ENCODE results near the gene HTR2B. TPM values are rescaled to one million over a fixed set of nuclear protein-coding genes. Genes with fewer than 3 reads are reported as not detected.

Gene HTR2B
- total and polyA plus RNA-seq, 2 of the 13 experiments (the other 11 are each of a cell fraction or from before 2014, with no cell fraction given): 0.08 TPM; not detected in 1

DNA sequence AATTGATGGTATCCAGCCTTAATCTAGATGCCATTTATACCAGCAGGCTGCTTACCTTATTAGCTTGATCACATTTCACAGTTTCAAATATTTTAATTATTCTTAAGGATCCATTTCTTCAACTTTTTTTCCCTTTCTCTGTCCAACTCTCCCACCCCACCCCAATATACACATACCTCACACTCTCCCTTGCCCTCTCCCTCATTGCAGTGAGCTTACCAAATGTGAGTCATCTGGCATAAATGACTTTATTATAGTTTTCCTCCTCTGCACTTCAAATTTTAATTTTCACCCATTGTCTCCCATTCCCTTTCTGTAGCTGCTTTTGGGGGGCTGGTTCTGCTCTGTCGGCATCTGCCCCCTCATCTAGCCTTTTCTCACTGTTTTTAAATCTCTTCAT is 12.9 kb downstream of the HTR2B start:
- ATAC-seq (no peak), DNase-seq (ENCODE audit: low spot score) (no peak), FAIRE-seq (no peak)
- 100% methylated on average over 1 of the region's 1 CpG for WGBS (ENCODE audit: low lambda C conversion rate)
- no peak overlapping the region for H2AFZ ChIP-seq (ENCODE audit: low read length)
- no peaks in the 10 kb centered on the region for H4K20me1 ChIP-seq (ENCODE audit: insufficient read depth, low read length)
- H3K4me3 ChIP-seq (replicated peaks in 1 of 3; ENCODE audit: insufficient read depth in 1 of 3, low read depth in 2 of 3, low read length in 3 of 3): no peak overlapping the region
- no peaks in the 10 kb centered on the region for H3K79me2 ChIP-seq (ENCODE audit: insufficient read depth, low read length)
- ChIA-PET CTCF (ENCODE audit: low intra/inter-chr PET ratio, low total read pairs) (no interaction called here), POLR2A (no interaction called here)
- no peaks in the 10 kb centered on the region for H3K4me1 ChIP-seq (ENCODE audit: insufficient read depth, low read length)
- no TSS peak for BruUV-seq (replicated peaks)
- H3K9me3 ChIP-seq (ENCODE audit: low read length): no peaks in the 10 kb centered on the region
- no peak overlapping the region for H3K4me2 ChIP-seq (ENCODE audit: low read depth, low read length)
- peaks cover 12 to 65% of the 10 kb centered on the region in 2 experiments for H3K36me3 ChIP-seq (replicated peaks in 1 of 2; ENCODE audit: control insufficient read depth in 1 of 2, insufficient read depth in 2 of 2, low read length in 2 of 2)
- H3K27me3 ChIP-seq (ENCODE audit: control insufficient read depth in 1 of 2, insufficient read depth in 2 of 2, low read length in 2 of 2): no peaks in the 10 kb centered on the region
- in situ Hi-C loops (cut with HindIII; ENCODE audit: extremely low pct_ligation_motif_present, low pct_unique_long_range_greater_than_20kb) (loop anchor here (5.0 kb wide), 1 partner anchor 80 kb away; no protein-coding TSS in a partner anchor), intact Hi-C loops (cut with micrococcal nuclease; ENCODE audit: unreplicated experiment) (no loop called here)
- no peak overlapping the region for H3K27ac ChIP-seq (ENCODE audit: extremely low read length, insufficient read depth, low read length)
- no peak overlapping the region for H3K9ac ChIP-seq (ENCODE audit: insufficient read depth, low read depth, low read length)
- TF ChIP-seq HNRNPK (IDR thresholded peaks at IDR 0.05; ENCODE audit: low read depth, low read length, poor library complexity, severe bottlenecking) (peak; percentile 40), ZNF264 (CRISPR knock-in tag; IDR thresholded peaks at IDR 0.05) (no peak)

DNA sequence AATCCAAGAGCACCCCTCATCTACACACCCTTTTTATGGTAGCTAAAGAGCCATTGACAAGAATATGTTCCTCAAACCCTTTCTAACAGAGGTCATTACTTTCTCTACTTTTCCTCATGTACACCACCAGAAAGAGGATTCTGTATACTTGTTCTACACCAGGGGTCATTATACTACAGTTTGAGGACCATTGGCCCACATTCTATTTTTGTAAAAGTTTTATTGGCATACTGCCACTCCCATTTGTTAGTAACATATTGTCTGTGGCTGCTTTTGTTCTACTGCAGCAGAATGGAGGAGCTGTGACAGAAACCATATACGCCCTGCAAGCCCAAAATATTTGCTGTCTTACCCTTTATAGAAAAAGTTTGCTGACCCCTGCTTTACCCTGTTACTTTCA is 14.3 kb downstream of the HTR2B start:
- no peak overlapping the region for H3K4me2 ChIP-seq (ENCODE audit: low read depth, low read length)
- in situ Hi-C loops (cut with HindIII; ENCODE audit: extremely low pct_ligation_motif_present, low pct_unique_long_range_greater_than_20kb): loop anchor here (5.0 kb wide), 1 partner anchor 82 kb away; no protein-coding TSS in a partner anchor
- peaks cover 3% of the 10 kb centered on the region for H3K79me2 ChIP-seq (ENCODE audit: insufficient read depth, low read length)
- BruUV-seq (replicated peaks): no TSS peak
- ChIA-PET POLR2A (no interaction called here), CTCF (ENCODE audit: low intra/inter-chr PET ratio, low total read pairs) (no interaction called here)
- H2AFZ ChIP-seq (ENCODE audit: low read length): no peak overlapping the region
- peaks cover 12 to 71% of the 10 kb centered on the region in 2 experiments for H3K36me3 ChIP-seq (replicated peaks in 1 of 2; ENCODE audit: control insufficient read depth in 1 of 2, insufficient read depth in 2 of 2, low read length in 2 of 2)
- intact Hi-C loops (cut with micrococcal nuclease; ENCODE audit: unreplicated experiment): no loop called here
- ATAC-seq (no peak), FAIRE-seq (no peak), DNase-seq (ENCODE audit: low spot score) (no peak)
- no peak overlapping the region for H3K4me3 ChIP-seq (replicated peaks in 1 of 3; ENCODE audit: insufficient read depth in 1 of 3, low read depth in 2 of 3, low read length in 3 of 3)
- no peak overlapping the region for H3K27ac ChIP-seq (ENCODE audit: extremely low read length, insufficient read depth, low read length)
- no peaks in the 10 kb centered on the region for H3K27me3 ChIP-seq (ENCODE audit: control insufficient read depth in 1 of 2, insufficient read depth in 2 of 2, low read length in 2 of 2)
- H3K9ac ChIP-seq (ENCODE audit: insufficient read depth, low read depth, low read length): no peak overlapping the region
- H4K20me1 ChIP-seq (ENCODE audit: insufficient read depth, low read length): no peaks in the 10 kb centered on the region
- H3K9me3 ChIP-seq (ENCODE audit: low read length): no peaks in the 10 kb centered on the region
- TF ChIP-seq MBNL3 (CRISPR knock-in tag; conservative IDR thresholded peaks at IDR 0.05) (no peak), ZNF547 (CRISPR knock-in tag; IDR thresholded peaks at IDR 0.05) (no peak), MTA1 (CRISPR knock-in tag; IDR thresholded peaks at IDR 0.05; ENCODE audit: borderline replicate concordance) (no peak), HDAC2 (CRISPR knock-in tag; IDR thresholded peaks at IDR 0.05) (no peak), TEAD3 (CRISPR knock-in tag; optimal IDR thresholded peaks at IDR 0.05; ENCODE audit: borderline replicate concordance) (no peak), ZNF674 (CRISPR knock-in tag; IDR thresholded peaks at IDR 0.05; ENCODE audit: low read depth) (no peak), KMT2B (CRISPR knock-in tag; IDR thresholded peaks at IDR 0.05) (no peak), CREM (IDR thresholded peaks at IDR 0.05) (no peak), CREM (CRISPR knock-in tag; IDR thresholded peaks at IDR 0.05) (no peak), ZNF317 (CRISPR knock-in tag; IDR thresholded peaks at IDR 0.05) (no peak), ARNT (IDR thresholded peaks at IDR 0.05) (no peak)
- TF ChIP-seq, protein P1, sequence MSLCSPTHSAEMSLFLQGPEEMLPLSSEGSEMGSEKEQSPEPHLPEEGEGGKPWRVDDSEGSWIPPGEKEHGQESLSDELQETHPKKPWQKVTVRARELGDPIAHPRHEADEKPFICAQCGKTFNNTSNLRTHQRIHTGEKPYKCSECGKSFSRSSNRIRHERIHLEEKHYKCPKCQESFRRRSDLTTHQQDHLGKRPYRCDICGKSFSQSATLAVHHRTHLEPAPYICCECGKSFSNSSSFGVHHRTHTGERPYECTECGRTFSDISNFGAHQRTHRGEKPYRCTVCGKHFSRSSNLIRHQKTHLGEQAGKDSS (CRISPR knock-in tag; IDR thresholded peaks at IDR 0.05; ENCODE audit: borderline replicate concordance, low read depth): no peak
- TF ChIP-seq, protein P2, sequence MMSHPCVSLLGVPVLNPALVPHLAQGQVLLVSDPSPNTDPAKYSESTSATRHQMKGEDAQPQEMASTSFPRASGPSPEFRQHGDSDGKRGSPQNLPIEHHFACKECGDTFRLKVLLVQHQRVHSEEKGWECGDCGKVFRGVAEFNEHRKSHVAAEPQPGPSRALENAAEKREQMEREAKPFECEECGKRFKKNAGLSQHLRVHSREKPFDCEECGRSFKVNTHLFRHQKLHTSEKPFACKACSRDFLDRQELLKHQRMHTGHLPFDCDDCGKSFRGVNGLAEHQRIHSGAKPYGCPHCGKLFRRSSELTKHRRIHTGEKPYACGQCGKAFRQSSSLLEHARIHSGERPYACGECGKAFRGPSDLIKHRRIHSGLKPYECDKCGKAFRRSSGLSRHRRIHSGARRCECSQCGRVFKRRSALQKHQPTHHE (CRISPR knock-in tag; IDR thresholded peaks at IDR 0.05; ENCODE audit: borderline replicate concordance): no peak
- TF ChIP-seq, protein P3, sequence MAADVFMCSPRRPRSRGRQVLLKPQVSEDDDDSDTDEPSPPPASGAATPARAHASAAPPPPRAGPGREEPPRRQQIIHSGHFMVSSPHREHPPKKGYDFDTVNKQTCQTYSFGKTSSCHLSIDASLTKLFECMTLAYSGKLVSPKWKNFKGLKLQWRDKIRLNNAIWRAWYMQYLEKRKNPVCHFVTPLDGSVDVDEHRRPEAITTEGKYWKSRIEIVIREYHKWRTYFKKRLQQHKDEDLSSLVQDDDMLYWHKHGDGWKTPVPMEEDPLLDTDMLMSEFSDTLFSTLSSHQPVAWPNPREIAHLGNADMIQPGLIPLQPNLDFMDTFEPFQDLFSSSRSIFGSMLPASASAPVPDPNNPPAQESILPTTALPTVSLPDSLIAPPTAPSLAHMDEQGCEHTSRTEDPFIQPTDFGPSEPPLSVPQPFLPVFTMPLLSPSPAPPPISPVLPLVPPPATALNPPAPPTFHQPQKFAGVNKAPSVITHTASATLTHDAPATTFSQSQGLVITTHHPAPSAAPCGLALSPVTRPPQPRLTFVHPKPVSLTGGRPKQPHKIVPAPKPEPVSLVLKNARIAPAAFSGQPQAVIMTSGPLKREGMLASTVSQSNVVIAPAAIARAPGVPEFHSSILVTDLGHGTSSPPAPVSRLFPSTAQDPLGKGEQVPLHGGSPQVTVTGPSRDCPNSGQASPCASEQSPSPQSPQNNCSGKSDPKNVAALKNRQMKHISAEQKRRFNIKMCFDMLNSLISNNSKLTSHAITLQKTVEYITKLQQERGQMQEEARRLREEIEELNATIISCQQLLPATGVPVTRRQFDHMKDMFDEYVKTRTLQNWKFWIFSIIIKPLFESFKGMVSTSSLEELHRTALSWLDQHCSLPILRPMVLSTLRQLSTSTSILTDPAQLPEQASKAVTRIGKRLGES (CRISPR knock-in tag; IDR thresholded peaks at IDR 0.05; ENCODE audit: borderline replicate concordance): no peak
- 100% methylated on average over 1 of the region's 1 CpG for WGBS (ENCODE audit: low lambda C conversion rate)
- no peaks in the 10 kb centered on the region for H3K4me1 ChIP-seq (ENCODE audit: insufficient read depth, low read length)

All from HepG2 (cell line).